ENCODE measurements around the gene SATB1.

GRCh38 chr3:18432752-18433151, 7.6 kb upstream of the SATB1 start:
- no peak for TF ChIP-seq POLR2A (IDR thresholded peaks at IDR 0.05)
- TF ChIP-seq CTCF (IDR thresholded peaks at IDR 0.05): no peak
- no peak for TF ChIP-seq EP300 (IDR thresholded peaks at IDR 0.05; ENCODE audit: low read depth)

Data from transverse colon (tissue), 3 donors.